ENCODE measurements around the gene PTGDR2.
"Not testable (repeated sequence)": the region's sequence is repeated elsewhere in the genome, so short reads cannot be mapped to it uniquely, and the experiment has no call there.

The PTGDR2 gene

GRCh38 chr11:60841797-60842667 is 13.7 kb downstream of the PTGDR2 start, which contains the start of gene CCDC86:
TSS of gene CCDC86 (plus strand) at chr11:60842113. CDS start at chr11:60842125, 12 bp downstream.
- DNase-seq: peak; percentile 97

DNA sequence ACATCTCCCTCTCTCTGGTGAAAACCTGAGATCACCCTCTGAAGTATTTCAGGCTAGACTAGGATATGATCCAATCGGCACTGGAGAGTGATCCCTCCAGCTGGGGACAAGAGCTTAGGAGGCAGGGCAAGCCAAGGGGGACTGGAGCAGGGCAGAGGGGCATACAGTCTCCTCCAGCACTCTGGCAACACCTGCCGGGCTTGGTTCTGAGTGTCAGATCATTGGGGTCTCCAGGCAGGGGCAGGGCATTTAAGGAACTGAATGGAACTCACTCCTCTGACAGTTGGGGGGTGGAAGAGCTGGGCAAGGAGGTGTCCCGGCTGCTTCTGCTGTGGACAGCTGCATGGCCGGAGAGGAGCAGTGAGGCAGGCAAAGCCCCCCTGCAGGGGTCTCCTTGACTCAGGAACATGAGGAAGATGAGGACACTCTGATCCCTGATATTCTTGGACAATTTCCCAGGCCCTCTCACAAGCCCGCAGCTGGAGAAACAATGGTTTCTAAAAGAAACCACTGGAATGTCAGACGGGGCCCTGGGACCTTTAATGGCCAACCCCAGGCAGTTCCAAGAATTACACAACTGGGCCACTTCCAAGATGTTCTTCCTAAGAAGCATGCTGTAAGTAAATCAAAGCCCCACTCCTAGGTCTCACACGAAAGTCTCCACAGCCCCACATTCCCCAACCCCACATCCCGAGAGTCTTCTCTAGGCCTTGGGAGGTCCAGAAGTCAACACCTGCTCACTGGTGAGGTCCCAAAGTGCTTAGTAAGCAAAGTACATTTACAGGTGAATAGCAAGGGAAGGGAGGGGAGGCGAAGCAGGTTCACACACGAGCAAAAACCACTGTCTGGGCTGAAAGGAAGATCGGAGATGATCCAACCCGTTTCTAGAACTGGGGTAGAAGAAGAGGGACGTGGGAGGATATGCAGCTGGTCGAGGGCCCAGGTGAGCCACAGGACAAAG is 15.0 kb downstream of the PTGDR2 start:
- DNase-seq: no peak

DNA sequence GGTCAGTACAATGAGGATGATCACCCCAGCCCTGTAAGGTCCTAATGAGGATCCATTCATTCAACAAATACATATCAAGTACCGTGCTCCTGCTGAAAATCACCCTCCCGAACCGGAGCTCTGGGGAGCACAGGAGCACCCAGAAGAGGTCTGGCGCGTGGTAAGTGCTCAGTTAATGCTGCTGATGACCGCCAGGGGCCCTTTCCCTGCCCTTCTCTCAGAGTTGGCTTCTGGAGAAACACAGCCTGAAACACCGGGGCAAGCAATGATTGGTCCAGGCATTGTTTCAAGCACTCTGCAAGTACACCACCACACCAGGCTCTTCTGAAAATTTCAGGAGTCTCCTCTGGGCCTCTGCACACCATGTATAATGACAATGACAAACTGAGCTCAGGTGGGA is 17.6 kb downstream of the PTGDR2 start:
- no peak for DNase-seq

DNA sequence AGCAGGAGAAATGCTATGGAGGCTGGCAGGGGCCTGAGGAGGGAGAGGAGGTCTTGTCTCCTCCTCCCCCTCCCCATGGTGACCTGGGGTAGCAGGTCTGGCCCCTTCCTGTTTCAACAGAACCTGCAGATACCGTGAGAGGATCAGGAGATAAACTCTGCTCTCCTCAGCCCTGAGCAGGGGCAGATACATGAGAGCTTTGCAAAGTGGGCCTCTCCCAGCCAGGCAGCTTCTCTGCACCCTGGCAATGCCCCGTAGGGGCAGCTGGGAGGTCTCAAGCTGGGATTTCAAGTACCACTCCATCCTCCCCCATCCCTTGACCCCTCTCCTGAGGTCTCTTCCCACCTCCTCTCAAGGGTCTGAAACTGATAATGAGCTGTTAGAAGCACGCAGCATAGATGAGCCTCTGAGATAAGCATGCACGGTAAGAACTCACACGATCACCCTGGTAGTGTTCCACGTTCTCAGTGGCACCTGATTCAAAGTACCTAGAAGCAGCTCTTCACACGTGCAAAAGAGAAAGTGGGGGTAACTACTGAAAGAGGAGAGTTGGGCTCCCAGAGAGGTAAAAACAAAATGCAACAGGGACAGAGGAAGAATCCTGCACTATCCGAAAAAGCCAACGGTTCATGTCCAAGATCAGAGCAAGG is 18.8 kb downstream of the PTGDR2 start:
- no peak for DNase-seq

- DNase-seq: no peak
Observed at GRCh38 chr11:60835534-60835846, 20.3 kb downstream of the PTGDR2 start.

DNA sequence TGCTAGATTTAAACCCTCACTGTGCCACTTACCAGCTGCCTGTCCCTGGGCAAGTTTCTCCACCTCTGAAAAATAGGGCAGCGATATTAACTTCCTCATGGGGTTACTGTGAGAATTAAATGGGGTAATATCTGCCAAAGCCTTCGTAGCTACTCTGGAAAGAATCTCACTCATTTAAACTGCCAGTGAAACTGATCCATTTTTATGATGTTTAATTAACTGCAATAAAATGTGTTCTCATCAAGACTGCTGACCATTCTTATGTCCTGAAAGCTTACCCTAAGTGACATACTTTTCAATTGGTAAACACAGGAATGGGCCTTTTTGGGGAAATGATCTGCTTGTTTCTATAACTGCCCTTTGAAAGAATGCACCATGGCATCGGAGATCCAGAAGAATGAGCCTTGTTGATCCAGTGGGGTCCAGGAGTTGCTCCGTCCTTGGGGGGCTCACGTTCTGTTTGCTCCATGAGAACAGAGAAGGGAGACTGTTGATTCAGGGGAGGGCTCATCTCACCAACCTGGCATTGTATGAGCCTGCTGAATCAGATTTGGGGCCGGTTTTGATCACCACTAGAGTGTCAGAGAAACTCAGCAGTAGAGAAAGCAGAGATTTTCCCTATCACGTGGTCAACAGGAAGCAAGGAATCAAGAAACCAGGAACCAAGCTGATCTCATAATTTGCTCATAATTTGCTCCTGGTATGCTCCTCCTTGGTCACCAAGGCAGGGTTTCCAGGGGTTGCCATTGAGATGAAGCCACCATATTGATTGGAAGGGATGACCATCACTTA is 20.8 kb downstream of the PTGDR2 start:
- no peak for DNase-seq

DNA sequence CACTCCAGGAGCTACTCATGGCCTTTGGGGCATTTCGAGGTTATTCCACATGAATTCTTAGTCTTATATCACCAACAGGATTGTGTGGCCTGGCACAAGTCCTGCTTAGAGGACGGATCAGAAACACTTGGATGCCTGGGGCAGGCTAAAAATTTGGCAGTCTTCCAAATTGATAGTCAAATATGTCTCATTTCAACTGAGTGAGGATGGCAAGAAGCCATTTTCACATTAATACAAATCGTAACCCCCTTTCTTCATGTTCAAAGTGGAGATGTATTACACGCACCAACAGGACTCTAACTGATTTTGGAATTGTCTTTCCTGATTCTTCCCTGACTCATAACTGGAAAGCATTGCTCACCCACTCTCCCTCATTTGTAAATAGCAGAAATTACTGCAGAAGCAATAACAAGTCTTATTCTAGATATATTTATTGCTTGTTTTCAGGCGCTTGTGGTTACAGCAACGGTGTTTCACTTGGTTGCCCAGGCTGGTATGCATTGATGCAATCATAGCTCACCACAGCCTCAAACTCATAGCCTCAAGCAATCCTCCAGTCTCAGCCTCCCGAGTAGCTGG is 24.2 kb downstream of the PTGDR2 start:
- no peak for DNase-seq

DNA sequence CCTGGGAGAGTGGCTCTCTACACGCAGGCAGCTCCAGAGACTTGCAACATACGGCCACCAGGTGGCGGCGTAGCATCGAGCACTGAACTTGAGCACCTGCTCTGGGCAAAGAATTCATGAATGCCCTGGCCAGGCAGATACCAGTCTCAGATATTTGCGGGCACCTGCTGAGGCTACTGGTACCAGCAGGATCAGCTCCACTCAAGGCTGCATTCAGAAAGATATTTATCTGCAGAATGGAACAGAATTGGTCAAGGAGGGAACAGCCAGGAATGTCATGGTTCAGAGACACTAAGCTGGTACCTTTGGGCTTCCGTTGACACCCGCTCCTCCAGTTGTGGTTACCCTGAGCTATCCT is 24.6 kb downstream of the PTGDR2 start:
- peak; percentile 75 for DNase-seq

GRCh38 chr11:60830478-60831142 is 25.1 kb downstream of the PTGDR2 start:
- DNase-seq: no peak

- no peak for DNase-seq
Observed at GRCh38 chr11:60825790-60826189, 30.0 kb downstream of the PTGDR2 start.

DNA sequence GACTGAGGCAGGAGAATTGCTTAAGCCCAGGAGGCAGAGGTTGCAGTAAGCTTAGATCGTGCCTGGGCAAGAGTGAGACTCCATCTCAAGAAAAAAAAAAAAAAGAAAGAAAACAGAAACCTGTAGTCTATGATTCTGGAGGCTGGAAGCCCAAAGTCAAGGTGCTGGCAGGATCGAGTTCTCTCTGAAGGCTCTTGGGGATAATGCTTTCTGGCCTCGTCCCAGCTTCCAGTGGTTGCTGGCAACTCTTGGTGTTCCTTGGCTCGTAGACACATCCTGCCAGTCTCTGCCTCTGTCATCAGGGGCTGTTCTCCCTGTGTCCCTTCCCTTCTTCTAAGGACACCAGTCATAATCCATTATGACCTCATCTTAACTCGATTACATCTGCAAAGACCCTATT is 30.6 kb downstream of the PTGDR2 start:
- DNase-seq: no peak

GRCh38 chr11:60823745-60824306 is 31.9 kb downstream of the PTGDR2 start:
- DNase-seq: not testable (repeated sequence)

- no peak for DNase-seq
Observed at GRCh38 chr11:60821827-60822599, 33.7 kb downstream of the PTGDR2 start.

- no peak for DNase-seq
Observed at GRCh38 chr11:60818057-60818456, 37.7 kb downstream of the PTGDR2 start.

DNA sequence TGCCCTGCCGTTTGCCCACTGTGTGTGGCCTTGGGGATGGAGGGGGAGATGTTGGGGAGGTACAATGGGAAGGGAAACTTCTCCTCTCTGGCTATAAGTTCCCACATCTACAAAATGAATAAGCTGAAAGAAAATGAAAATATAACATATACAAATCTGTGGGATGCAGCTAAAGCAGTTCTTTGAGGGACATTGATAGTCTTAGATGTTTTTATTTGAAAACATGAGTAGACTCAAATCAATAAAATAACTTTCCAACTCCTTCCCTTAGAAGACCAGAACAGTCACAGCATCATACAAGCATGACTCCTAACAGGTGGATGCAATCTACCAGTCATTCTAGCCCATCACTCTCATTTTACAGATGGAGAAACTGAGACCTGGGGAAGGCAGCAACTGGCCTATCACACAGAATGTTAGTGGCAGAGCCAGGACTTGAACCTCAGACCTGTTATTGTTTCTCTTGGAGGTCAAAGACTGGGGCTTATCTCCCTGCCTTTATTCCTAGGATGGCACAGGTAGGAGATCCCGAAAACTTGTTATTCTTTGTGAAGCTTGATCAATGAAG is 39.1 kb downstream of the PTGDR2 start:
- DNase-seq: no peak

DNA sequence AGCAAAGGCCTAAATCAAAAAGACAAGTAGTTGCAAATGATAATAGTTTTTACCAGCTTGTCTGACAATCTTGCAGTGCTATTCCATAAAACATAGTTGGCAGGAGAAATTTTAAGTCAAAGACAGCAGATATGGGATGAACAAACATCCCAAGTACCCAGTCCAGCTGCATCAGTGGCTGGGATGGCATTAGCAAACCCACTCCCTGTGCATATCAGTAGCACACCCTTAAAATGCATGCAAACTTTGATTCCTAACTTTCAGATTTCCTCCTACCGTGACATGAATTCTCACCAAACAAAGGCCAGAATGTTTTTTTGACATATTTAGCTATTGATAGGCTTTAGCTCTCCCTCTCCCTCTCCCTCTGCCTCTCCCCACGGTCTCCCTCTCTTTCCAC is 41.6 kb downstream of the PTGDR2 start:
- no peak for DNase-seq

- DNase-seq: no peak
Observed at GRCh38 chr11:60813324-60813723, 42.4 kb downstream of the PTGDR2 start.

DNA sequence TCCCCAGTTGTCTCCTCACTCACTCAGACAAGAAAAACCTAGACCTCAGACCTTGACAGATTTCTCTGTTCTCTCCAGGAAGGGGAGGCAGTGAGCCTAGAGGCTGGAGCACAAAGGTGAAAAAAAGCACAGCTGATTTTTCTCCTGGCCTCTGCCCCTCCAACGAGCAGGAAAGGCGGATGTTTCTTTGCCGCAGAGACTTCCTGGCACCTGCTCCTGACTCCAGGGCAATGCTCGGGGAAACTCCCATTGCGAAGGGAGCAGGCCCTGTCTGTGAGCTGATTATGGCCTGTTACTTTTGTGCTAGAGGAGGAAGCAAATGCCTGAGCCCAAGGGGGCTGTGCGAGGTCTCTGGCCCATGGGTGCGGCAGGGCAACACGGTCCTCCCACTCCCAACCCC is 45.2 kb downstream of the PTGDR2 start:
- DNase-seq: no peak

- no peak for DNase-seq
Observed at GRCh38 chr11:60810151-60810550, 45.6 kb downstream of the PTGDR2 start.

GRCh38 chr11:60809691-60810090 is 46.1 kb downstream of the PTGDR2 start:
- no peak for DNase-seq

Data from effector CD4-positive, alpha-beta T cell (primary cell).